HG03354 (cell line): Measurements from ENCODE around the gene SLC22A8.
"Not testable (repeated sequence)": the region's sequence is repeated elsewhere in the genome, so short reads cannot be mapped to it uniquely, and the experiment has no call there.

ENCODE experiments used
- ATAC-seq: cut with Tn5 transposase; IDR thresholded peaks from one replicate; pipeline ENCODE4 v1.9.1; 2021; ENCODE audit warnings: mild to moderate bottlenecking; ENCODE audit not compliant: unreplicated experiment, poor library complexity, severe bottlenecking

Gene SLC22A8

GRCh38 chr11:63015521-63016215, at the start of gene SLC22A8:
Gene SLC22A8 (minus strand): TSS chr11:63015841. CDS start chr11:63014958, 883 bp downstream.
- no peak for ATAC-seq

- not testable (repeated sequence) for ATAC-seq
Observed at GRCh38 chr11:63046203-63046602, 30.6 kb upstream of the SLC22A8 start.

GRCh38 chr11:63042596-63042995, 27.0 kb upstream of the SLC22A8 start:
- no peak for ATAC-seq

- ATAC-seq: no peak
Observed at GRCh38 chr11:63032457-63032856, 16.8 kb upstream of the SLC22A8 start.

GRCh38 chr11:63023841-63024648, 8.4 kb upstream of the SLC22A8 start:
- peak; percentile 61 for ATAC-seq

GRCh38 chr11:63023222-63023814, 7.7 kb upstream of the SLC22A8 start:
- ATAC-seq: no peak

- no peak for ATAC-seq
Observed at GRCh38 chr11:63022441-63022840, 6.8 kb upstream of the SLC22A8 start.

- no peak for ATAC-seq
Observed at GRCh38 chr11:63020671-63021291, 5.1 kb upstream of the SLC22A8 start.

GRCh38 chr11:63019506-63019905, 3.9 kb upstream of the SLC22A8 start:
- no peak for ATAC-seq

- ATAC-seq: no peak
Observed at GRCh38 chr11:63017306-63017974, 1.8 kb upstream of the SLC22A8 start.

- no peak for ATAC-seq
Observed at GRCh38 chr11:63014408-63015055, 1.1 kb downstream of the SLC22A8 start.

- ATAC-seq: no peak
Observed at GRCh38 chr11:63012839-63013238, 2.8 kb downstream of the SLC22A8 start.

- ATAC-seq: no peak
Observed at GRCh38 chr11:63012430-63012829, 3.2 kb downstream of the SLC22A8 start.

GRCh38 chr11:63010934-63011439, 4.7 kb downstream of the SLC22A8 start:
- no peak for ATAC-seq

- ATAC-seq: no peak
Observed at GRCh38 chr11:63007920-63008319, 7.7 kb downstream of the SLC22A8 start.

GRCh38 chr11:63001456-63001855, 14.2 kb downstream of the SLC22A8 start:
- ATAC-seq: no peak

GRCh38 chr11:62999649-63000048, 16.0 kb downstream of the SLC22A8 start:
- ATAC-seq: no peak

GRCh38 chr11:62999156-62999555, 16.5 kb downstream of the SLC22A8 start:
- no peak for ATAC-seq

GRCh38 chr11:62996271-62996670, 19.4 kb downstream of the SLC22A8 start:
- no peak for ATAC-seq
